Sigmoid colon (tissue), 4 donors: ENCODE data around the gene ARID3B.

Experiments used
- CTCF ChIP-seq, 4 experiments: fragments of 450-650 bp in 3 of 4; fragments of 200-600 bp in 1 of 4; IDR thresholded peaks; one replicate each; pipeline ENCODE4 v1.5.1; 2016 to 2019; ENCODE audit warnings: antibody characterized with exemption in 4 of 4, mild to moderate bottlenecking in 3 of 4, moderate library complexity in 2 of 4
- POLR2A ChIP-seq, 2 donors: fragments of 450-650 bp; IDR thresholded peaks; one replicate each; pipeline ENCODE4 v1.6.1; 2016; ENCODE audit warnings: antibody characterized with exemption in 2 of 2, mild to moderate bottlenecking in 2 of 2, moderate library complexity in 2 of 2
- POLR2AphosphoS5 ChIP-seq, 4 donors: sonication (generic); formaldehyde crosslinking; IDR thresholded peaks; one replicate each; pipeline ENCODE4 v1.6.1; 2017; ENCODE audit warnings: antibody characterized with exemption in 4 of 4

GRCh38 chr15:74578496-74578994, 37.5 kb downstream of the ARID3B start:
- TF ChIP-seq CTCF (IDR thresholded peaks at IDR 0.05) (no peak), POLR2A (IDR thresholded peaks at IDR 0.05) (no peak), POLR2AphosphoS5 (IDR thresholded peaks at IDR 0.05) (no peak)
